Panc1 (cell line): ENCODE measurements around the gene NAAA. TPM values are rescaled to one million over a fixed set of nuclear protein-coding genes. Genes with fewer than 3 reads are reported as not detected.

Experiments
- ATAC-seq: fragments of 200-7000 bp; cut with Tn5 transposase; 2 replicates; pipeline ENCODE4 v1.9.1; 2020; ENCODE audit warnings: mild to moderate bottlenecking, moderate library complexity
- BruUV-seq: library from RNA; stranded (reverse); fragments of 400-500 nt; replicated peaks from 2 replicates; lab custom pipeline; 2021; lab: Mats Ljungman, UMichigan
- CTCF ChIA-PET: fragments of 300-600 bp; sonication (Branson Sonifier 250); formaldehyde crosslinking; loops from one replicate; lab custom pipeline; 2022; ENCODE audit warnings: antibody characterized with exemption; lab: Charles Lee
- POLR2A ChIA-PET: fragments of 300-600 bp; sonication (Branson Sonifier 250); formaldehyde crosslinking; loops from one replicate; lab custom pipeline; 2022; ENCODE audit warnings: antibody characterized with exemption; lab: Charles Lee
- DNase-seq: peaks from one replicate; pipeline ENCODE4 v3.0.0-alpha.2; 2010; ENCODE audit warnings: low read depth, low spot score
- H3K27ac ChIP-seq: 2 replicates; pipeline ENCODE4 v1.5.1; 2011; ENCODE audit warnings: mild to moderate bottlenecking, low read length, inconsistent platforms
- H3K27me3 ChIP-seq: fragments of 200-500 bp; sonication (Bioruptor generic); 2 replicates; pipeline ENCODE4 v1.6.0; 2014; ENCODE audit warnings: low read length, inconsistent platforms; ENCODE audit not compliant: control insufficient read depth, insufficient read depth
- H3K36me3 ChIP-seq: fragments of 200-500 bp; sonication (Bioruptor generic); 2 replicates; pipeline ENCODE4 v1.5.1; 2014; ENCODE audit warnings: inconsistent platforms, mild to moderate bottlenecking, low read length, moderate library complexity; ENCODE audit not compliant: control insufficient read depth, insufficient read depth
- H3K4me1 ChIP-seq: 2 replicates; pipeline ENCODE4 v1.5.1; 2011; ENCODE audit warnings: inconsistent platforms, mild to moderate bottlenecking, low read length, moderate library complexity; ENCODE audit not compliant: control insufficient read depth, insufficient read depth
- H3K4me3 ChIP-seq, 2 experiments: 2 replicates each; pipeline ENCODE4 v1.5.1; 2011 to 2012; ENCODE audit warnings: low read depth in 2 of 2, low read length in 2 of 2, mild to moderate bottlenecking in 2 of 2, inconsistent platforms in 1 of 2, moderate library complexity in 1 of 2
- H3K9me3 ChIP-seq: fragments of 200-500 bp; sonication (Bioruptor generic); 2 replicates; pipeline ENCODE4 v1.5.1; 2014; ENCODE audit warnings: low read depth, mild to moderate bottlenecking, inconsistent platforms, low read length, moderate library complexity; ENCODE audit not compliant: control insufficient read depth, insufficient read depth
- CTCF ChIP-seq: fragments of 450-650 bp; IDR thresholded peaks from 2 replicates; pipeline ENCODE4 v1.5.1; 2017; ENCODE audit warnings: mild to moderate bottlenecking
- POLR2AphosphoS5 ChIP-seq: IDR thresholded peaks from 2 replicates; pipeline ENCODE4 v1.6.1; 2012; ENCODE audit warnings: mild to moderate bottlenecking, low read depth, low read length, moderate library complexity
- REST ChIP-seq, 2 experiments: IDR thresholded peaks; 2 replicates each; pipeline ENCODE4 v1.6.1; 2011 to 2012; ENCODE audit warnings: low read depth in 2 of 2, control low read depth in 1 of 2, low read length in 1 of 2, mild to moderate bottlenecking in 1 of 2, moderate library complexity in 1 of 2; ENCODE audit not compliant: insufficient read depth in 1 of 2
- SIN3A ChIP-seq: IDR thresholded peaks from 2 replicates; pipeline ENCODE4 v1.6.1; 2012; ENCODE audit warnings: low read depth, mild to moderate bottlenecking, low read length, moderate library complexity, borderline replicate concordance; ENCODE audit not compliant: insufficient read depth
- TCF7L2 ChIP-seq: IDR thresholded peaks from 2 replicates; pipeline ENCODE4 v1.6.1; 2011; ENCODE audit warnings: mild to moderate bottlenecking, low read depth, low read length, inconsistent platforms
- in situ Hi-C: cut with HindIII; loops from 2 replicates; pipeline ENCODE4 v1.10.0; 2016; ENCODE audit warnings: low sequenced_read_pairs, low pct_unique_long_range_greater_than_20kb
- intact Hi-C: fragments of 100-400 bp; cut with micrococcal nuclease; formaldehyde crosslinking; loops from one replicate; pipeline ENCODE4 v1.10.0; 2022; ENCODE audit not compliant: unreplicated experiment
- total RNA-seq: library from RNA; stranded (reverse); gene quantifications from one replicate; pipeline ENCODE4 v1.2.1, GENCODE V29; 2021; ENCODE audit not compliant: unreplicated experiment

Gene NAAA
- total RNA-seq, 1 experiment from 2014 or later, result 11.9 TPM

- Histone ChIP-seq H3K9me3 (no peaks in the 10 kb centered on the region), H3K27ac (no peak overlapping the region), H3K4me1 (no peaks in the 10 kb centered on the region), H3K36me3 (peaks cover 38% of the 10 kb centered on the region), H3K4me3 (no peak overlapping the region), H3K27me3 (no peaks in the 10 kb centered on the region)
- in situ Hi-C loops (no loop called here), intact Hi-C loops (no loop called here)
- ATAC-seq (no peak), DNase-seq (no peak)
- BruUV-seq, result no TSS peak
- ChIA-PET CTCF (no interaction called here), POLR2A (no interaction called here)
- no peak for TF ChIP-seq CTCF
- no peak for TF ChIP-seq SIN3A
- TF ChIP-seq POLR2AphosphoS5, result no peak
- no peak for TF ChIP-seq REST (IDR thresholded peaks at IDR 0.05; ENCODE audit: insufficient read depth in 1 of 2, low read depth in 2 of 2, low read length in 1 of 2)
- no peak for TF ChIP-seq TCF7L2
Observed at GRCh38 chr4:75976177-75976576, 35.4 kb upstream of the NAAA start.

- CTCF ChIA-PET, result no interaction called here
- Histone ChIP-seq H3K36me3 (peaks cover 47% of the 10 kb centered on the region), H3K27ac (no peak overlapping the region), H3K9me3 (no peaks in the 10 kb centered on the region), H3K4me1 (no peaks in the 10 kb centered on the region), H3K27me3 (no peaks in the 10 kb centered on the region), H3K4me3 (no peak overlapping the region)
- POLR2A ChIA-PET, result no interaction called here
- BruUV-seq, result no TSS peak
- DNase-seq (no peak), ATAC-seq (no peak)
- in situ Hi-C loops (no loop called here), intact Hi-C loops (no loop called here)
- TF ChIP-seq TCF7L2 (no peak), POLR2AphosphoS5 (no peak), SIN3A (no peak), CTCF (no peak), REST (IDR thresholded peaks at IDR 0.05; ENCODE audit: insufficient read depth in 1 of 2, low read depth in 2 of 2, low read length in 1 of 2) (no peak)
Observed at GRCh38 chr4:75973766-75974165, 33.0 kb upstream of the NAAA start.
